BJ (cell line): ENCODE measurements around the gene PPP2R5C. TPM values are rescaled to one million over a fixed set of nuclear protein-coding genes. Genes with fewer than 3 reads are reported as not detected.

Experiments used
- CTCF ChIA-PET: fragments of 350-600 bp; formaldehyde crosslinking; extraction: SDS; loops from one replicate; lab custom pipeline; 2021; ENCODE audit warnings: antibody characterized with exemption, inconsistent platforms; lab: Yijun Ruan, JAX
- POLR2A ChIA-PET: fragments of 300-600 bp; sonication (Branson Sonifier 250); formaldehyde crosslinking; extraction: SDS; loops from one replicate; lab custom pipeline; 2021; ENCODE audit warnings: antibody characterized with exemption; lab: Charles Lee
- DNase-seq: peaks from one replicate; pipeline ENCODE4 v3.0.0-alpha.2; 2011; ENCODE audit warnings: low read depth
- H3K27me3 ChIP-seq: 2 replicates; pipeline ENCODE4 v1.6.0; 2011; ENCODE audit warnings: low read length; ENCODE audit not compliant: control insufficient read depth, insufficient read depth
- H3K36me3 ChIP-seq: 2 replicates; pipeline ENCODE4 v1.5.1; 2011; ENCODE audit warnings: low read length; ENCODE audit not compliant: control insufficient read depth, insufficient read depth
- H3K4me3 ChIP-seq: 2 replicates; pipeline ENCODE4 v1.5.1; 2011; ENCODE audit warnings: low read depth, mild to moderate bottlenecking, control low read depth, low read length
- CTCF ChIP-seq: IDR thresholded peaks from 2 replicates; pipeline ENCODE4 v1.5.1; 2011; ENCODE audit warnings: low read depth, mild to moderate bottlenecking, control low read depth, inconsistent platforms, low read length, moderate library complexity; ENCODE audit not compliant: insufficient read depth
- polyA plus RNA-seq: library from polyadenylated mRNA; depleted of rRNA; stranded (reverse); fragments of >200 nt; gene quantifications from 2 replicates; pipeline ENCODE4 v1.2.3, GENCODE V29; 2011

Gene PPP2R5C
- polyA plus RNA-seq, 1 experiment, result 55.8 TPM

GRCh38 chr14:101955695-101956161 lies 194.2 kb downstream of the PPP2R5C start:
- no peak for TF ChIP-seq CTCF
- H3K4me3 ChIP-seq, result no peak overlapping the region
- POLR2A ChIA-PET, result no interaction called here
- CTCF ChIA-PET, result interaction anchor here (1.1 to 4.2 kb wide), 4 partner anchors 9 to 483 kb away, joined by 3 to 13 read pairs (median 4); no protein-coding TSS in a partner anchor
- no peak for DNase-seq
- no peaks in the 10 kb centered on the region for H3K27me3 ChIP-seq
- no peaks in the 10 kb centered on the region for H3K36me3 ChIP-seq

- ChIA-PET POLR2A (interaction anchor here (0.6 kb wide), 1 partner anchor 1621 kb away, joined by 3 read pairs; no protein-coding TSS in a partner anchor), CTCF (interaction anchor here (1.1 to 4.2 kb wide), 3 partner anchors 9 to 186 kb away, joined by 3 to 13 read pairs (median 5); no protein-coding TSS in a partner anchor)
- Histone ChIP-seq H3K4me3 (no peak overlapping the region), H3K36me3 (no peaks in the 10 kb centered on the region), H3K27me3 (no peaks in the 10 kb centered on the region)
- no peak for TF ChIP-seq CTCF
- DNase-seq, result no peak
Observed at GRCh38 chr14:101956179-101956885, 194.8 kb downstream of the PPP2R5C start.

GRCh38 chr14:101957406-101958234 lies 196.1 kb downstream of the PPP2R5C start:
- ChIA-PET POLR2A (interaction anchor here (0.7 kb wide), 1 partner anchor 10 kb away, joined by 11 read pairs; no protein-coding TSS in a partner anchor), CTCF (interaction anchor here (0.5 to 4.9 kb wide), 7 partner anchors 11 to 250 kb away, joined by 3 to 39 read pairs (median 4); no protein-coding TSS in a partner anchor)
- TF ChIP-seq CTCF, result no peak
- DNase-seq, result no peak
- no peaks in the 10 kb centered on the region for H3K27me3 ChIP-seq
- no peak overlapping the region for H3K4me3 ChIP-seq
- no peaks in the 10 kb centered on the region for H3K36me3 ChIP-seq

- no peak overlapping the region for H3K4me3 ChIP-seq
- DNase-seq, result no peak
- no peaks in the 10 kb centered on the region for H3K36me3 ChIP-seq
- no peaks in the 10 kb centered on the region for H3K27me3 ChIP-seq
- CTCF ChIA-PET, result interaction anchor here (0.7 to 4.9 kb wide), 6 partner anchors 10 to 251 kb away, joined by 3 to 39 read pairs (median 4); no protein-coding TSS in a partner anchor
- no peak for TF ChIP-seq CTCF
- POLR2A ChIA-PET, result interaction anchor here (0.7 kb wide), 1 partner anchor 11 kb away, joined by 11 read pairs; no protein-coding TSS in a partner anchor
Observed at GRCh38 chr14:101958418-101959180, 197.1 kb downstream of the PPP2R5C start.
